HG02938 (cell line): ENCODE results near the gene LRRFIP1.

Experiments used
- ATAC-seq: cut with Tn5 transposase; IDR thresholded peaks from one replicate; pipeline ENCODE4 v1.9.1; 2021; ENCODE audit warnings: mild to moderate bottlenecking, moderate library complexity; ENCODE audit not compliant: unreplicated experiment

LRRFIP1 gene

DNA sequence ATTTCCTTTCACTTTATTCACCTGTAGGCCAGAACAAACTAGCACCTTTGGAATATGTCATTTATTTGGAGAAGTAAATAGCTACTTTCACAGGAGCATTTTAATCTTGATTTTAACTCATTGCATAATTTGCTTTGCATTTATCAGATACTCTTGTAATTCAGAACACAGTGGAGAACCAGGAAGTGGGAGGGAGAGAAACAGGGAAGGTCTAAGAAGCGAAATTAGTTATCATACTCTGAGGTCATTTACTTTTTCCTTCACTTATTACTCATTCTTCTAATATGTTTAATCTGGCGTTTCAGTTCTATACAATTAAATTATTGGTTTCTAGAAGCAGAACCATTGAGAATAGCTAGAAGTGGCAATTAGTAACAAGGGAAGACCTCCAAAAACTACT, 191.8 kb downstream of the LRRFIP1 start:
- ATAC-seq, result no peak

- ATAC-seq, result no peak
Observed at GRCh38 chr2:237820421-237820820, 193.0 kb downstream of the LRRFIP1 start.

DNA sequence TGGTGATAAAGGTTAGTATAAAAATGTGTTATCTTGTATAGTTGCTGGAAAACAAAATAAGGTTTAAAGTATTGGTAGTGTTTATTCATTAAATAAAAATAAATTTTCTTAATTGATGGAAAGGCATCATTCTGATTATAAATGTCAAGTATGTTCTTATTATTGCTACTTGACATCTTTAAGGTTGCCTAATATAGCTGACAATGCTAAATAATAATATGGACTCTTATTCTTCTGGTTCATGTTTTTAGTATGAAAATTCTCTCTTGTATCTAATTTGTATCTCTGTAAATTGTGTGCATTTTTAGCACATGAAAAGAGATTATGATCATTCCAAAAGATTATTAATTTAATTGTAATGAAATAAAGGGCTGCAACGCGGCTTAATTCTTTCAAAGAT, 196.2 kb downstream of the LRRFIP1 start:
- ATAC-seq, result no peak

GRCh38 chr2:237824085-237824484, 196.7 kb downstream of the LRRFIP1 start:
- ATAC-seq, result no peak

DNA sequence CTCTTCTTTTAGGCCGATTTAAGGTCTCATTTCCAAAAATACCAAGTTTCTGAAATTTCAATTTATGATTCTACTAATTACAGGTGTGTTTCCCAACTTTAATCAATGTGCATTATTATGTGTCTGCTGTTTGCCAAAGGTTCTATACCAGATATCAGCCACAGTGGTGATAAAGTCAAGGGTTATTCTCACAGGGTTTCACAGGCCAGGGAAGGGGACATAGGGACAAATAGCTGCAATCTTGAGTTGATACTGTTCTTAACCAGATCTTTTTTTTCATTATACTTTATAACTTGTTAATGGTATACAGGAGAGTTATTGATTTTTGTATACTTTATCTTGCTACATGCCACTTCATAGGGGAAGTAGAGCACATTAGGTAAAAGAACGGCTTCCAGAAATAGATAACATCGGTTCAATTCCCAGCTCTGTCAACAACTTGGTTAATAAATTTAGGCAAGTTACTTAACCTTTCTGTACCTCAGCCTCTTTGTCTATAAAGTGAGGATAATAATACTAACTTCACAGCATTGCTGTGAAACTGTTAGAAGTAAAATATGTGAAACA, 200.1 kb downstream of the LRRFIP1 start:
- no peak for ATAC-seq
